H1 (cell line): ENCODE measurements around the gene MED19. TPM values are rescaled to one million over a fixed set of nuclear protein-coding genes. Genes with fewer than 3 reads are reported as not detected.

ENCODE experiments used
- BCL11A ChIP-seq, 2 experiments: IDR thresholded peaks; one replicate each; pipeline ENCODE4 v1.6.1; 2011; ENCODE audit warnings: low read depth in 2 of 2, low read length in 2 of 2, mild to moderate bottlenecking in 2 of 2
- JUND ChIP-seq: IDR thresholded peaks from 2 replicates; pipeline ENCODE4 v1.6.1; 2011; ENCODE audit warnings: mild to moderate bottlenecking, improper control_type of control experiment, low read length
- NANOG ChIP-seq: IDR thresholded peaks from 2 replicates; pipeline ENCODE4 v1.6.1; 2011; ENCODE audit warnings: low read length, low read depth, mild to moderate bottlenecking, inconsistent platforms; ENCODE audit not compliant: insufficient read depth, poor library complexity, severe bottlenecking
- SIX5 ChIP-seq: IDR thresholded peaks from 2 replicates; pipeline ENCODE4 v1.6.1; 2011; ENCODE audit warnings: mild to moderate bottlenecking, low read depth, low read length
- SP4 ChIP-seq: IDR thresholded peaks from 2 replicates; pipeline ENCODE4 v1.6.1; 2012; ENCODE audit warnings: low read length, inconsistent platforms
- TAF7 ChIP-seq: optimal IDR thresholded peaks from 2 replicates; pipeline ENCODE3; 2011; ENCODE audit warnings: low read depth, mild to moderate bottlenecking, inconsistent platforms, low read length, moderate library complexity, borderline replicate concordance
- polyA plus RNA-seq, 7 experiments: library from polyadenylated mRNA; depleted of rRNA in 3 of 7; stranded (reverse) in 5 of 7; unstranded in 2 of 7; fragments of >200 nt in 5 of 7; fragments of 200-250 nt in 2 of 7; gene quantifications; 1 replicate in 5 of 7; 2 replicates in 1 of 7; 4 replicates in 1 of 7; pipeline versions ENCODE4 v1.2.1 to v1.2.3, GENCODE V29; 2011 to 2013; ENCODE audit warnings: missing spikeins in 2 of 7, mixed read lengths in 2 of 7
- total RNA-seq: library from RNA; stranded (reverse); fragmentation: NEBNext Ultra II Directional; extraction: Animal tissue kit (Norgen Biotek cat#: 25700); gene quantifications from 2 replicates; pipeline ENCODE4 v1.2.1, GENCODE V29; 2021

MED19 gene
- total and polyA plus RNA-seq, 2 of the 8 experiments (the other 6 are each of a cell fraction or from before 2014, with no cell fraction given): 19.4 to 35.4 TPM

DNA sequence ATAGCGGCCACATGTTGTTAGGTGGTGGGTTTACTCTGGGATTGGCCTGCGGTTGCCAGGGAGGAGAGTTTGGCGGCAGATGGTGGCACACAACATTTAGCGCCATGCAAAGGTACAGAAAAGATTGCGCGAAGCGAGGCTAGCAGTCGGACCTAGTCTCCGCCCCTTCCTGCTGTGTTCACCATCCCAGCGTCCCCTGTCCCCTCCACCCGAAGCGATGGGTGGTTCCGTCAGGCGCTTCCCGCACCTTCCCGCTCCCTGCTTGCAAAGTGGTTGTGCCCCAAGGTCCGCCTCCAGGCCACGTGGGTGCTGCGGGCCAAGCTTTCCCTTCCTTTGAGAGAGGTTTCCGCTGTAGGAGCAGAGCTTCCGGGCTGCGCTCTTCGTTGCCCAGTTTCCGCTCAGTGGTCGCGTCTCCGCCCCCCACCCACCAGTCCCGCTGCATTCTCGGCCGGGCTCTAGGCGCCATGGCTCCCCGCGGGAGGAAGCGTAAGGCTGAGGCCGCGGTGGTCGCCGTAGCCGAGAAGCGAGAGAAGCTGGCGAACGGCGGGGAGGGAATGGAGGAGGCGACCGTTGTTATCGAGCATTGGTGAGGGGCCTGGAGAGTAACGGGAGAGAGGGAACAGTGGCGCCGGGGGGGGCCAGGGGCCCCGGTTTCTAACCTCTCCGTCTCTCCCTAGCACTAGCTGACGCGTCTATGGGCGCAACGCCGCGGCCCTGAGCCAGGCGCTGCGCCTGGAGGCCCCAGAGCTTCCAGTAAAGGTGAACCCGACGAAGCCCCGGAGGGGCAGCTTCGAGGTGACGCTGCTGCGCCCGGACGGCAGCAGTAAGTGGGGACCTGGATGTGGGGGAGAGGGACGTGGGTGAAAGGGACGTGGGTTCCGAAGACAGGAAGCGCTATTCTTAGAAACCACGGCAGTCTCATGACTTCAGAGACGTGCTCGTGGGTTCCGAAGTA is 29.4 kb upstream of the MED19 start, which contains the start of gene SELENOH (continued):
- TF ChIP-seq TAF7: peak; percentile 96
- TF ChIP-seq NANOG: no peak
- peak; percentile 61 for TF ChIP-seq SIX5
- TF ChIP-seq BCL11A (IDR thresholded peaks at IDR 0.05; ENCODE audit: low read depth in 2 of 2, low read length in 2 of 2): no peak
- peak; percentile 94 for TF ChIP-seq SP4
- peak; percentile 84 for TF ChIP-seq JUND
- TF ChIP-seq, all 59 proteins: peak for 37
